Cardiac fibroblast (primary cell): ENCODE measurements around the gene RIPOR3.

Experiments used
- DNase-seq, 2 donors: peaks; one replicate each; pipeline versions ENCODE4 v3.0.0 to v3.0.0-alpha.2; 2010; ENCODE audit warnings: low read depth in 2 of 2
- H3K4me3 ChIP-seq, 2 donors: replicated peaks in 1 of 2; 1 replicate in 1 of 2; 2 replicates in 1 of 2; pipeline ENCODE4 v1.5.1; 2011; ENCODE audit warnings: low read depth in 2 of 2, low read length in 2 of 2, mild to moderate bottlenecking in 2 of 2, moderate library complexity in 1 of 2
- TF ChIP-seq, protein P1 (sequence below): IDR thresholded peaks from one replicate; pipeline ENCODE4 v1.5.1; 2011; ENCODE audit warnings: low read depth, mild to moderate bottlenecking, low read length, inconsistent platforms

The RIPOR3 gene

DNA sequence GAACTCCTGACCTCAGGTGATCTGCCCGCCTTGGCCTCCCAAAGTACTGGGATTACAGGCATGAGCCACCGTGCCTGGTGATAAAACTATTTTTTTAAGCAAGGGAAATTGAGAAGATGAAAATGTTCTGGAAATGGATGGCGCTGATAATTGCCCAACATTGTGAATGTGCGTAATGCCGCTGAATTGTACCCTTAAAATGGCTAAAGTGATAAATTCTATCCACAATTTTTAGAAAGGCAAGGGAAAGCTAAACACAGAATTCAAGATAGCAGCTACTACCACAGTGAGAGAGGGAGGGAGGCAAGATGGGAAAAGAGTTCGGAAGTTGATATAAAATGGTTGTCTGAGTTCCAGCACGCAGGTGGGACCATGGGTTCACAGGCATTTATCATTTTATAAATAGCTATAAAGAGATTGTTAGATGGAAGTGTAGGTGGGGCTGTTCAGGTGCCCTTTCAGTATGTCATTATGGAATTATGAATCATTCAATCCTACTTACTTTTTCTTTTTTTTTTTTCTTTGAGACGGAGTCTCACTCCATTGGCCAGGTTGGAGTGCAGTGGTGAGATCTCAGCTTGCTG is 8.3 kb downstream of the RIPOR3 start:
- no peak for DNase-seq
- H3K4me3 ChIP-seq = no peak overlapping the region
- TF ChIP-seq, protein P1, sequence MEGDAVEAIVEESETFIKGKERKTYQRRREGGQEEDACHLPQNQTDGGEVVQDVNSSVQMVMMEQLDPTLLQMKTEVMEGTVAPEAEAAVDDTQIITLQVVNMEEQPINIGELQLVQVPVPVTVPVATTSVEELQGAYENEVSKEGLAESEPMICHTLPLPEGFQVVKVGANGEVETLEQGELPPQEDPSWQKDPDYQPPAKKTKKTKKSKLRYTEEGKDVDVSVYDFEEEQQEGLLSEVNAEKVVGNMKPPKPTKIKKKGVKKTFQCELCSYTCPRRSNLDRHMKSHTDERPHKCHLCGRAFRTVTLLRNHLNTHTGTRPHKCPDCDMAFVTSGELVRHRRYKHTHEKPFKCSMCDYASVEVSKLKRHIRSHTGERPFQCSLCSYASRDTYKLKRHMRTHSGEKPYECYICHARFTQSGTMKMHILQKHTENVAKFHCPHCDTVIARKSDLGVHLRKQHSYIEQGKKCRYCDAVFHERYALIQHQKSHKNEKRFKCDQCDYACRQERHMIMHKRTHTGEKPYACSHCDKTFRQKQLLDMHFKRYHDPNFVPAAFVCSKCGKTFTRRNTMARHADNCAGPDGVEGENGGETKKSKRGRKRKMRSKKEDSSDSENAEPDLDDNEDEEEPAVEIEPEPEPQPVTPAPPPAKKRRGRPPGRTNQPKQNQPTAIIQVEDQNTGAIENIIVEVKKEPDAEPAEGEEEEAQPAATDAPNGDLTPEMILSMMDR = no peak

DNA sequence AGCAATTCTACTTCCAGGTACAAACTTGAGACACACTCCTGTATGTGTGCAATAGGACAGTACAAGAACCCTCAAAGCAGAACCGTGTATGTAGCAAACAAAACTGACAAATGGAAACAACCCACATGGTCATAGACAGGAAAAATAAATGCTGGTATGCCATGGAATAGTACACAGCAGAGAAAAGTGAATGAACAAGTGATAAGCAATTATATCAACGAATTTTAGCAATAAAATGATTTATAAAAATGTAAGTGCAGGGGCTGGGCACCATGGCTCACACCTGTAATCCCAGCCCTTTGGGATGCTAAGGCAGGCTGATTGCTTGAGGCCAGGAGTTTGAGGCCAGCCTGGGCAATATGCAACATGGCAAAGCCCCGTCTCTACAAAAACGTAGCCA is 9.3 kb downstream of the RIPOR3 start:
- H3K4me3 ChIP-seq = no peak overlapping the region
- TF ChIP-seq, protein P1 = no peak
- no peak for DNase-seq

DNA sequence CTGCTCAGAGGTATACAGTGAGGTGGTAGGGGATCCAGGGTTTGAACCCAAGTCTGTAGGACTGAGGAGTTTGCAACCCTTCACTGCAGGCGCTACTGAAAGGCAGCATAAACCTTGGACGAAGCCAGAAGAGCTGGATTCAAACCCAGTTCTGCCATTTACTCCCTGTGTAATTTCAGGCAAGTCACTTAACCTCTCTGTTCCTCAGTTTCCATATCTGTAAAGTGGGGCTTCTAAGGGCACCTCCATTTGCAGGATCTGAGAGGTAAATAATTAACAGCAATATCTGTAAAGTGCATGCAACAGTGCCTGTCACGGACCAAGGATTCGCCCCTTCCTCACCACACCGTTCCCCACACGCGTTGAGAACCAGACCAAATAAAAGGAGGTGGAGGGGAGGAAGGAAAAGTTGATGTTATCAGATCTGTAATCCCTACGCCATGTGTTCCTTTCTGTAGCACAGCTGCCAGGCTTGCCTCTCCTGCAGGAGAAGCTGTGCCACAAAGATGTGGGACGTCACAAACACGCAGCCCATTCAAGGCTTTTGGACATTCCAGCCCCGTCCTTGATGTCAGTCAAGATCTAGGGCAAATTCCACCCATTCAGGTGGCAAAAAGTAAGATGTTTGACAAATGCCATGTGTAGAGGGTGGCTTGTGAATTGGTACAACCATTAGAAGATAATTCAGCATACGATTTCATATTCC is 9.8 kb downstream of the RIPOR3 start:
- no peak overlapping the region for H3K4me3 ChIP-seq
- TF ChIP-seq, protein P1 = no peak
- DNase-seq = no peak

DNA sequence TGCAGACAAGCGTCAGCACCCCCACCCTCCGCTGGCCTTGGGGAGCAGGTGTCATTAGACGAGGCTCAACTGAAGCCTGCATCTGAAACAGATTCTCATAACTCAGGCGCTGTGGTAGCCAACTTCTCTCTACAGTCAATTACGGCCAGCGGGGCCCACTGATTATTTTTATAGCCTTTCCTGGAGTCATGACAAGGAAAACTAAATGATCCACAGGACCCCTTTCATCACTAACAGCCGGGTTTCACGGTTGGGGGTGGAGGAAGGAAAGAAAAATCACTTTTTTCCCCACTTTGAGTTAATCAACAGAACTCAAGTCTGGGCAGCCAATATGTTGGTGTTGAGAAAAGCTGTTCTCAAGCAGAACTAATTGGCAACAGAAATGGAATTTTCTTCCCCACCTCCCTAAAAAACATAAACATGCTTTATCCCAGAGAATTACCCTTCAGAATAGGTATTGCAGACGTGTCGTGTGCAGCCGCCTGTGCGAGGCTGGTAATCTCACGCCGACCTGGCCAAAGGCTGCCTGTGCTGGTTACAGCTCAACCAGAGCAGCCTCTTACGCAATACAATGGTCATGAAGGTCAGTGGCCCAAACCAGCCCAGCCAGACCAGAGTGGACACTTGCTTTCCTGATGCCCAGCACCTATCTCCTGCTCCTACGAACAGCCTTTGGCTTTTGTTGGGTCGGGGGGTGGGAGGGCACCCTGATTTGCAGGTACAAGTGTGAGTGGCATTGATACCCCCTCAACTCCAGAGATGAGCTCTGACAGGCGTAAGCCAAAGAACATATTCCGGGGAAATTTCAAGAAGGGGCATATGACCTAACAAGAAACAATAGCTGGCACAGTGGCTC is 11.0 kb downstream of the RIPOR3 start:
- H3K4me3 ChIP-seq = no peak overlapping the region
- TF ChIP-seq, protein P1 = no peak
- DNase-seq = no peak

DNA sequence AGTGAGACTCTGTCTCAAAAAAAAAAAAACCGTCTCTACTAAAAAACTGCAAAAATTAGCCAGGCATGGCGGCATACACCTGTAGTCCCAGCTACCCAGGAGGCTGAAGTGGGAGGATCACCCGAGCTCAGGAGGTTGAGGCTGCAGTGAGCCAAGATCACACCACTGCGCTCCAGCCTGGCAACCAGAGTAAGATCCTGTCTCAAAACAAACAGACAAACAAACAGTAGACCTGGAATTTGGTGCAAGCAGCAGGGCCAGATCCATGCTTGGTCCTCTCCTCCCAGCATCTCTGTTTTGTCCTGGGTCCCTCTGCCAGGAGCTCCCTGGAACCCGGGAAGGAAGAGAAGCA is 11.6 kb downstream of the RIPOR3 start:
- DNase-seq = no peak
- TF ChIP-seq, protein P1 = no peak
- H3K4me3 ChIP-seq = no peak overlapping the region

DNA sequence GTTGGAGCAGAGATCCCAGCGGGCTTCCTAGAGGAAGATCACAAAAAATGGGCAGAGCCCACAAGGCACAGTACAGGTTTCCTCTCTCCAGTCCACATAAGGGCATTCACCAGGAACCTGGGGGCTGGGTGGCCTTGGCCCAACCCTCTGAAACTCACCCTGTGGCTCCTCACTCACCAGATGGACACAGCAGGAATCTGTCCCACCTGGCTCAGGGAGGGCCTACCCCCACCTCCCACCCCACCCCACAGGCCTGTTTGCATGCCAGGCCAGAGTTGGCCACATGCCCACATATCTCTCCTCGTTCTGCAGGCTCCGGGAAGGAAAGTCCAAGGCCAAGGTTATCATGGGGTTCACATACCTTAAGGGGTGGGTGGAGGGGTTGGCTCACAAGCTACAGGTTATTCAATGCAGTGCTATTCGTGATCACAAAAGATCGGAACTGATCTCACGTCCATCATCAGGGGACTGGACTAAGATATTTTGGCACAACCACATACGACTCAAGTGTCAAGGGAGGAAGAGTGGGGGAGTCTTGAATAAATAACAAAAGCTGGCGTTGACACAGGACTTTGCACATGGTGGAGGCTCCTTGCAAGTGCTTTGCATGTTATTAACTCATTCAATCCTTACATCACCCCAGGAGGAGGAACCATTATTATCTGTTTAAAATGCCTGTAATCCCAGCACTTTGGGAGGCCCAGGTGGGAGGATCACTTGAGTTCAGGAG is 13.0 kb downstream of the RIPOR3 start:
- no peak overlapping the region for H3K4me3 ChIP-seq
- TF ChIP-seq, protein P1 = no peak
- DNase-seq = peak in 1 of 2 donors; percentile 75
